Hypothalamus (tissue), 51 donors: ENCODE data around the gene VAT1L.

Source experiments
- DNase-seq, 51 donors: peaks; one replicate each; lab custom pipeline; 2025; lab: John Stamatoyannopoulos, UW

Gene VAT1L

DNA sequence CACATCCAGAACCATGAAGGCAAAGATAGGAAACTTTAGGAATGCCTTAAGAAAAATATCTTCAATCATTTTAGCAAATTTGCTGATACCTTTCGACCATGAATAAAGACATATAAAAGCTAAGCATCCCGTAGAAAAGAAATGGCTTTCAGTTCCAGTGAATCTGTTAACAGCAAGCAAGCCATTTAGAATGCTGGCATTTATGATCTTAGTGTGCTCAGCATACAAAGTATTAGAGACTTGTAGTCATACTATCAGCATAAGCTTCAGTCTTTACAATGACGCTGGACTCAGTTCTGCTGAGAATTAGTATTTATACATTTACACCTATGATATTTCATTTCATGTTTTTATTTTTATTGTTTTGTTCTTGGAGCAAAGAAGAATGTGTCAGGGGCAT lies 38.7 kb downstream of the VAT1L start:
- no peak for DNase-seq

DNA sequence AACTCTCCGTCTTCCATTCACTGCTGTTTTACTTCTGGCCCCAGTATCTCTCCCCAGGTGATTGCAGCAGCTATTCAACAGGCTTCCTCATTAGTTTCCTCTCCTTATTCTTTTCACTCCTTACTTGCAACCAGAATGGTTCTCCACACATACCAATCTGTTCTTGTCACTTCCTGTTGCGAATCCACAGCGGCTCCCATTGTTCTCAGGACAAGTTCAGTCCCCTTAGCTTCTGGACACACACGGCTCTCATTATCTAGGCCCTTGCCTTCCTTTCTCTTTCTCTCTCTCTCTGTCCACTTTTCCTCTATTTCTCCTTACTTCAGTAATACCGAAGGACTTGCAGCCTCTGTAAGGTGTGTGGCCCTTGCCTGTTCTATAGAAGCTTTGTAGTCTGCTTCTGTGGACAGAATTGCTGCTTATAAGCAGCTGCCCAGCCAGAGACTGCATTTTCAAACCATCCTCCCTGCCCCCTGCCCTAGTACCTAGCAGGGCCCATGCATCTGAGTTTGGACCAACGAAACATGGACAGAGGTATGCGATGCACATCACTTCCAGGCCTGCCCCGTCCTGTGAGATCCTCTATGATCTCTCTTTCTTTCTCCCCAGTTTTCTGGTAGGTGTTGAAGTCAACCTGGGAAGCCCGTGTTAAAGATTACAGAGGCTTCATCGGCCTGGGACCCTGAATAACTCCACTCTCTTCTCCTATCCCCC lies 45.7 kb downstream of the VAT1L start:
- DNase-seq, result no peak

DNA sequence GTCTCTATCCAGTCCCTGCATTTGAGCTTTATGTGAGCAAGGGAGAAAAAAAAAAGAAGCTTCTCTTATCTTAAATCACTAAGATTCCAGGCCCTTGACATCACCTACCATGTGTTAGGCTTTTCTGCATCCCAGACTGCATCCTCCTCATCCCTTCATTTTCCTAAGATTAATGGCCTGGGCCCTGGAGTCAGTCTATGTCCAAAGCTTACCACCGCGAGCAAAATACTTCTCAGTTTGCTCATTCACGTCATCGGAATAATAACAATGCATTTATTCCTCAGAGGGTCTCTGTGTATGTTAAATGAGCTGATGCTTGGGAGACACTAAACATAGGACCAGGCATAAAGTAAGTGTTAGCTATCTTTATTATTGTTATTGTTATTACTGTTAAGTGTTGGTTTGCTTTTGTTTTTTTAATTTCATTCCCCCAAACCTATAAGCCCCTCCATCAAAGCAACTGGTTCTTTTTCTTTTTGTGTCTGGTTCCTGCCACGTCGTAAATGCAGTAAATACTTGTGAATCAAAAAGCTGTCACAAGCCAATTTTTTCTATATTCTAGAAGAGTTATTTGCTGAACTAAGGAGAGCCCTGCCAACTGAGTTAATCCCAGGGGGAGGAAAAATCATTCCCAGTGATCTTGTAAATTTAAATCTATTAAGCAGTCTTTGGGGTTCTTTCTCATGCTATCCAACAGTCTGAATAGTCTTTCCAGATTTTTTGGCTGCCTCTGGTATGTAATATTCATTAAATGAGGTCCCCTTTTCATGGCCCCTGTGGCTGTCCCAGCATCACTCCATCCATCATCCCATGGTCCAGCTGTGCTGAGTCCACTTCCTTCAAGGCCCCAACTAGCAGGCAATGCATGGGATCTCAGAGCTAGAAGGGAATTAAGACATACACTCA lies 46.5 kb downstream of the VAT1L start:
- no peak for DNase-seq

DNA sequence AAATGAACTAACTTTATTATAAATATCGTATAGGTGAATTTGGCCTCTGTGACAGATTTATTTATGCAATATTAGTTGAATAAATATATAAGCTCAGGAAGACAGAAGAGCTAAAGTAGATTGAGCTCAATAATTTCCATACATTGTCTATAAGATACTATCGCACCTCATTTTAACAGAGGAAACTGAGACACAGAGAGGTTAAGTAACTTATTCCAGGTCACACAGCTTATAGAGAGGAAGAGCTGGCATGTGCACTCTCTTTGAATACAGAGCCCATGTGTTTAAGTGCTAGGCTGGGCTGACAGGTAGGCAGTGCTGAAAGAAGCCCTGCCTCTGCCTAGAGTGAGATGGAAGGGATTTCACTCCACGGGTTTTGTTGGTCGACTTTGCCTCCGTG lies 48.4 kb downstream of the VAT1L start:
- no peak for DNase-seq

DNA sequence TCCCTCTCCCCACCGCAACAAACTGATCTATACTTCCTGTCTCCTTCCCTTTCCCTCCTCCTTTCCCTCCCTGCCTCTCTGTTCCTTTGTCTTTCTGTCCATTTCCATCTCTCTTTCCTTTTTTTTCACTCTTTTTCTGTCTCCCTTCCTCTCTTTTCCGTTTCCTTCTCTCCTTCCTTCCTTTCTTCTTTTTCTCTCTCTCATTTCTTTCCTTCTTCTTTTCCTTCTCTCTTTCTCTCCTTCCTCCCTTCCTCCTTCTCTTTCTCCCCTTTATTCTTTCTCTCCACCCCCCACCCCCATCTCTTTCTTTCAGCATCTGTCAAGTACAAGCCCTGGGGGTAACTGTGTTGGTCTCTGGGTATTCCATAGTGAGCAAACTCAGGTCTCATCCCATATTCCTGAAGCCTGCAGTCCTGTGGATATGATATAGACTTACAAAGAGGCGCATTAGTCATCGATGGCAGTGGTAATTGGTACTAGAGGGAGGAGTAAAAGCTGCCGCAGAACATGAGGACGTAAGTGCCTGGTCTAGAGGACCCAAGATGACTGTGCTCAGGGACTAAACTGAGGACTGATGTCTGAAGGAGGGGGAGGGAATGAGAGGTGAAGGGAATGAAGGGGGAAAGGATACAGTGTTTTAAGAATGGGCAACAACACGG lies 50.4 kb downstream of the VAT1L start:
- DNase-seq, result no peak

DNA sequence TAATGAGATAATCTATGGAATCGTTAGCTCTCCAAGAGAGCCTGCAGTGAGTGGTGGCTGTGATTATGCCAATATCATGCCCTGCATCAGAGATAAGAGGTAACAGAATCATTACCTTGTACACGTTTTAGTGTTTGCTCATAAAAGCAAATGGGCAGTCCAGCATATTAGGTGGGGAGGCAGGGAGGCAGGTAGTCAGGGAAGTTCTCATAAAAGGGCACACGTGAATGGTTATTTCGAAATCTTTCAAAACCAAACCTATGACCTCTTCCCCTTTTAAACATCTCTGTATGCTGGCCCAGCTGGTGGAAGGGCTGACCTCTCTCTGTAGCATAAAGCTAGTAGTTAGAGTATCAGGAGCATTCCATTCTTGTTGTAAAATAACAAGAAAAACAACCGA lies 51.7 kb downstream of the VAT1L start:
- no peak for DNase-seq

DNA sequence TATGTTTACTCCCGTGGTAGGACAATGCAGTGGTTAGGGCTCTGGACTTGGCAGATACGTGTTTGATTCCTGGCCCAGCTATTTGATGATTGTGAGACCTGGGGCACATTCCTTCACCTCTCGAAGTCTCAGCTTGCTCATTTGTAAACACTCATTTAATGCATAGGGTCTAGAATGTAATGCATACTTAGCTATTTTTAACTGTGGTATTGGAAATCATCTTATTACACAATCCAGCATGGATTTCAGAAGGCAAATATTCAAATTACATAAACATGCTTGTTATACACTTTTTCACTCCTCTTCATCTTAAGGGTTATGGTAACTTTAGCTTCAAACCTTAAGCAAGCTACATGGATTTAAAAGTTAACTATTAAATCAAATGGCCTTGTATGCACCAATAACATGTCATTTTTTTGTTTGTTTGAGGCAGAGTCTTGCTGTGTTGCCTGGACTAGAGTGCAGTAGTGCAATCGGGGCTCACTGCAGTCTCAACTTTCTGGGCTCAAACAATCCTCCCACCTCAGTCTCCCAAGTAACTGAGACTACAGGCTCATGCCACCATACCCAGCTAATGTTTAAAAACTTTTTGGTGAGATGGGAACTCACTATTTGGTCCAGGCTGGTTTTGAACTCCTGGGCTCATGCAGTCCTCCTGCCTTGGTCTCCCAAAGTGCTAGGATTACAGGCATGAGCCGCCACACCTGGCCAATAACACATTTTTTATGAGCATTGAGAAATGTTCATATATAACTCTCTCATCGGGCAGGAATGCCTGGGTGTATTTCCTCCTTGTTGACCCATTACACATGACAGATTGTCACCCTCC lies 52.5 kb downstream of the VAT1L start:
- DNase-seq, result no peak

DNA sequence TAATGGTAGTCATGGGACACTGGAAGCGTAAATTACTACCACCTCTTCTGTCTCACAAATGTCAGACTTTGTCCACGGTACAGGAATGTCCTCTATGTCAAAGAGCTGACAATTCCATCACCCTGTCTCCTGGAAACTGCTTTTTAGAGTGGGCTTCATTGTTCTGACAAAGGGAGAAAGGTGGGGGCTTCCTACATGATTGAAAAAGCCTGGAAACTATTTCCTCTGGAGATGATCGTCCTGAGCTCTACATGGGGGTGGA lies 53.1 kb downstream of the VAT1L start:
- DNase-seq, result no peak

DNA sequence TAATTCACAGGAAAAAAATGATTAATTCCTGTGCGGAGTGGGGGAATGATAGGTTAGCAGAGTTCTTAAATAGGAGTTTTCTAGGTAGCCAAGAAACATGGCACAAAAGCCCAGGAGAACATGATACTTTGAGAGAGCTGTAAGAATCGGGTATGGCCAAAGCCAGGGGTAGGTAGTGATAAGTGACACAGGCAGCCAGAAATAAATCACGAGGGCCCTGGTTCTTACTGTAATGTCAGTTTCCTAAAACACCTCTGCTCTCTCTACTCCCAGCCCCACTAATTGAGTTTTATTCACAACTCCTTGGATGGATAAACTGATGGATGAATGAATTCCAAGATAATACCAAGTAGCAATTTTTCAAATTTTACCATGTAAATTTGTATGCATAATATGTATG lies 54.1 kb downstream of the VAT1L start:
- no peak for DNase-seq

DNA sequence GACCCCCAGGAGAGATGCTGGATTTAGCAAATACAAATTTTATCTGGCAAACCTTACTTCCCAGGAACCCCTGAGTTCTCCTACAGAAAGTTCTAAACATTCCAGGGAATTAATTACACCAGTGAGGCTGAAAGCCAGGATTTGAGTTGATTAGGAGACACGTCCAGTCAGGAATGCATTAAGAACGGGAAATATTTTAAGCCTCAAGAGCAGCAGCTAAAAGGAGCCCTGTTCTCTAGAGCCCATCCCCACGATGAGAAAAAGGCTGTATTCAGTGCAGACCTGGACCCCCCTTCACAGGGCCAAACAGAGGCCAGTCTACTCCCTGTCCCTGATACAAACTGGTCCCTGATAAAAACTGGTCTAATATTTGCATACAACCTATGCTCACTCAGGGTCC lies 55.0 kb downstream of the VAT1L start:
- no peak for DNase-seq

DNA sequence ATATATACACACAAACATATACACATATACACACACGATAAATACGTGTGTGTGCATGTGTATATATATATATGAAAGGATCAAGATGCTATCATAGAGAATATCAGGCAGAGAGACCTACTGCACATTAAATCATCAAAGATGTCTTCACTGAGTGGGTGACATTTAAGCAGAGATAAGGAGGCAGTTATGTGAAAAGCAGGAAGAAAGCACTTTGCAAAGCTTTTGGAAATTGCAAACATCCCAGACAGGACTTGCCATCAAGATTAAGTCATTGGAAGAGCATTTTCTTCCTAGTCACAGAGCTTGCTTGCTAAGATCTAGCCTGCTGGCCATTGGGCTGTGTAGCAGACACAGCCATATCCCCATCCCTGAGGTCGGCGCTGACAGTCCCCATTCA lies 56.4 kb downstream of the VAT1L start:
- no peak for DNase-seq

DNA sequence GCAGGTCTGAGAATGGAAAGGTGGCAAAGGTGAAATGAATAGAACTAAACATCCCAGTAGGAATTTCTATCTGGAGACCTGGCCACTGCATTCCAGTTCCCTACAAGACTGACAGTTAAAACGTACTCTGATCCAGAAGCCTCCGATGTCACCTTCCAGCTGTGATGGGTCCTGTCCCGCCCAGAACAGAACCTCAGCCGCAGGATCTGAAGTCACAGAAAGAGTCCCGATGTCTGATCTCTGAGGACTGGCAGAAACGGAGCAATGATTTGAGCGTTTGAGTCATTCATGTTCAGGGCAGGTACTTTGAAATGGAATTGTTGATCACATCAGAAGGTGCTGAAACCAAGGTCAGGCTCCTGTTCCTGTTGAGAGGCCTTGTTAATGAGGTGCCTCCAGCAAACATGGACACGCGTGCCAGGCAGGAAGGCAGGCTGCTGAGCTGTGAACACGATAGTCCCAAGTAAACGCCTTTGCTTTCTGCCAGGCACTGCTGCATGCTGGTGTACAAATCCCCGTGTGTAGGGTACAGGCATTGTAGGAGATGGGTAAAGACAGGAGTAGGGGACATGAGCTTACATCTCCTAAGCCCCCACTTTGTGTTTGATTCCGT lies 61.4 kb downstream of the VAT1L start:
- DNase-seq, result no peak

DNA sequence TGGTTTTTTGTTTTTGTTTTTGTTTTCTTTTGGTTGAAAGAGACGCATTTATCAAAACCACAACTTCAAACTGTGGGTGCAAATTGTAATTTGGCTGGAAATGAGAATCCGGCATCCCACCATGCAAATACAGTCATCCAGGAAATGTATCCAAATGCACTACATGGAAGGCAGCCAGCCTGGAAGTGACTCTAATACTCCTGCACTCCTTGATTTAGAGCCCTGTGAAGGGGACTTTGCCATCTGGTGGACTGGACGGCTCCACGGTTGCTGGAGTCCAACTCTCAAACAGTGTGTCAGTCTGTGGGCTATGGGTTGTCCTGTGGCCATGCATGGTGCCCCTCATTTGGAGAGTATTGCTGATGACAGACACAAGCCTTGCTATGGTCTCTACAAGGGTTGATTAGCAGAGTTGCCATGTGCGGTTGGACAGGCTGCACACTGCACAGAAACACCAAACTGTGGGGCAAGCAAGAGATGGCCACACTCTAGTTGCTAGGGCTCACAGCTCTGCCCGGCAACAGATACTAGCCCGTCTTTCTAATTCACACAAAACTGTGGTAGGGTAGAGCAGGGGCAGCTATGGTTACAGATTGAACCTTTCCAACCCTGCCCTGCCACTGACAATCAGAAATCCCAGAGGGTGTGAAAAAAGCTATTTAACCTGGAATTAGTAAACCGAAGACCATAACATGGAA lies 62.4 kb downstream of the VAT1L start:
- DNase-seq, result no peak

DNA sequence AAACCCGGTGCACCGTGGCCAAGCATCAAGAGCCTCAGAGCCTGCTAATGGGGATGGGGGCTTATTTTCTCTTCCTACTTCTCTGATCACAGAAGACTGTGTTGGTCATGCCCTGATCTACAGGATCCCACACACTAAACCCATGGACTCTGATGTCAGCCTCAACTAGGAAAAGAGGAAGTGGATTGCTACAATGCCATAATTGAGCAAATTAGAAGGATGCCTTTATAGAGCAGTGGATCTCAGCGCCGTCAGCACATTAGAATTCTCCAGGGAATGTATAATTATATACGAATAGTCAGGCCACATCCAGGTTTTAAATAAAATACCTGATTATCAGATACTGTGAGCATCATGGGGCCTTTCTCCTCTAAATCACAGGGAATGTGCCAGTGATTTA lies 64.8 kb downstream of the VAT1L start:
- DNase-seq, result no peak

DNA sequence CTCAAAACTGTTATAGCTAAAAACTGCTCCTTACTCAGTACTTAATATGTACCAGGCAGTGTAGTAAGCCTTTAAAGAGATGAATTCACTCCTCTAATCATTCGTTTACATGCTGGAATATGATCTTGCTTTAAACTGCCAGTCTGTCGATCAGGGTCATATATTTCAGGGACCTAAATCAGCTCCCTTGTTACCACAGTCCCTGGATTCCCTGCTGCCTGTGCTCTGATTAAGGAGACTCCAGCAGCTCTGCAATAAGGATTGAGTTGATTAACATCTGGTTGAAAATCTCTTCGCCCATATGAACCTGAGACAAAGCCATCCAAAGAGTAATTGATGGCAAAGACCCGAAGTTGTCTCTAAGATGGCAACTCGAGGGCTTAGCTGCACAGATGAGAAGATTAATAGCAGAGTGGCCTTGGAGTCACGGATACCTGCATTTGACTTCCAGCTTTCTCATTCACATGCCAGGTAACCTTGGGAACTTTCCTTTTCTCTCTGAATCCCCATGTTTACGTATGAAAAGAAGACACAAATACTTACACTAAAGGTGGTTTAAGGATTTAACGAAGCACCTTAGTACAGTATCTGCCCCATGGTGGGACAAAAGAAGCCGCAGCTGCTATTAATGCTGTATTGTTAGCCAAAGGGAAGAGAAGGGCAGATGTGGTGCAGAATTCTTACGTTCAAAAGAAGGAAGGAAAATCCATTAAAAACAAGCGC lies 68.2 kb downstream of the VAT1L start:
- DNase-seq, result no peak

DNA sequence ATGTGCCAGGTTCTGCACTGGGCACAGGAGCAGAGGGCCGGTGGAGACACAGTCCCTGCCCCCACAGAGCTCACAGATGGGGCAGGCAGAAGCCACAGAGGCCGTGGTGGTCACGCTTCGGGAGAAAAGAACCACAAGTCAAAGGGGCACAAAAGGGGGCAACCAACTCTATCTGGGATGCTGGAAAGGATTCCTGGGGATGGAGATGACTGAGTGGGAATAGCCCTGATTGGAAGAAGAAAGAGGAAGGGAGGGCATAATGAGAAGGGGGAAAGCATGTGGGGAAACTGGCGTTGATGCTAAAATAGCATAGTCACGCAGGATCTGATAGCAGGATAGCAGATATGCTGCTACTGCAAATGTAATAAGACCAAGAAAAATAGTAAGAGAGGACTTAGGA lies 69.7 kb downstream of the VAT1L start:
- DNase-seq, result no peak

DNA sequence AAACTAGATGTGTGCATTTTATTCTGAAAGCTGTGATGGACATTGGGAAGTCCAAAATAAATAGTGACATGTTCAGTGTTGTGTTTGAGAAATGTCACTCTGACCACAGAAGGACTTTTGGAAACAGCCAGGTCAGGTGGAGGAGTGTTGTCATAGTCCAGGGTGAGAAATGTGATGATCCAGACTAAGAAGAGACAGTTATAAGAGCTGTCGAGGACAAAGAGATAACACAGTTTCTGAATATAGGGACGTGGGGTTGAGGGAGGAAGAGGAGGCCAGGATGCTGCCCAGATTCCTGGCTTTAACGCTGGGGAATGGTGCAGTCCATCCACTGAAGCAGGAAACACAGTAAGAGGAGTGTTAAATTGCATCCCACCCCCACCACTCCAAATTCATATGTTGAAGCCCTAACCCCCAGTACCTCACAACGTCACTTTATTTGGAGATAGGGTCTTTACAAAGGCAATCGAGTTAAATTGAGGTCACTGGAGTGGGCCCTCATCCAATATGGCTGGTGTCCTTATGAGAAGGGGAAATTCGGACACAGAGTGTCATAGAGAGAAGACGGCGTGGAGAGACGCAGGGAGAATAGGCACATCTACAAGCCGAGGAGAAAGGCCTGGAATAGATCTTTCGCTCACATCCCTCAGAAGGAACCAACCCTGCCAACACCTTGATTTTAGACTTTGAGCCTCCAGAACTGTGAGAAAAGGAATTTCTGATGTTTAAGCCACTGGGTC lies 71.3 kb downstream of the VAT1L start:
- DNase-seq, result no peak

DNA sequence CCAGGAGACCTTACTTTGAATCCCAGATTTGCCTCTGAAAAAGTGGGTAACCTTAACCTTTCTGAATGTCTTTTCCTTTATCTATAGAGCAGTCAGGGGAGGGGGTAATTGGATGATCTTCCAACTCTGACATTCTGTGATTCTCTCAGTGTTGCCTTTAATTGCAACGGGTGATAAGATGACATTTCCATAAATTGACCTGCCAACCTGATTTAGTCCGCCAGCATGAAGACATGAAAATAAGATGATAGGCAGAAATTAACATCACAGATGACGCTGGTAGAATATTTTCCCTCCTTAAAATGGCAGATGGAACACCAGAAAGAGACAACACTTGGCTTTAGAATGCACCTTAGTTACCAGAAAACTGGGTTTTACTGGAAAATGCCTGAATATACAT lies 72.6 kb downstream of the VAT1L start:
- DNase-seq, result no peak

DNA sequence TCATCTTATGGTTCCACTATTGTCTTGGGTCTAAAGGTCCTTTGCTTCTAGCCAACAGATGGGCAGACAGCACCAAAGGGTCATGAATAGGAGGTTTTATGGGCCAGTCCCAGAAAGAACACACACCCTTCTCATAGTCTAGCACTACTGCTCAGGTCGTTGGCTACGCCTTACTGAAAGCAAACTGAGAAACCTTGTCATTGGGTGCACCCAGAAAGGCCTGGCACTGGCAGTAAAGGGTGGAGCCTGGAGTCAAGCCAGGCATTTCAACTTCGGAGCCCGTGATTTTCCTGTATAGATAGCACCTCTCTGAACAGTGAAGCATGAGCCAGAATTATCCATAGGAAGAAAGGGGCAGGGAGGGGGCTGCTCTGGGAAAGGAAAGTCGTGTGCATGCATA lies 74.9 kb downstream of the VAT1L start:
- DNase-seq, result no peak
